Right lobe of liver (tissue), 4 donors: ENCODE results near the gene KIAA1671.

Source experiments
- CTCF ChIP-seq, 4 donors: fragments of 200-600 bp in 3 of 4; fragments of 450-650 bp in 1 of 4; IDR thresholded peaks; one replicate each; pipeline versions ENCODE4 v1.5.1 to v1.8.0; 2016 to 2022; ENCODE audit warnings: antibody characterized with exemption in 4 of 4, mild to moderate bottlenecking in 2 of 4
- POLR2A ChIP-seq: fragments of 450-650 bp; IDR thresholded peaks from one replicate; pipeline ENCODE4 v1.6.1; 2017; ENCODE audit warnings: antibody characterized with exemption, mild to moderate bottlenecking
- donor health status: DM: no; HTN: no; CAD: no.
- donor health status: DM: no; HTN: no; CAD: no.
- donor health status: DM: no; HTN: yes; CAD: no.

DNA sequence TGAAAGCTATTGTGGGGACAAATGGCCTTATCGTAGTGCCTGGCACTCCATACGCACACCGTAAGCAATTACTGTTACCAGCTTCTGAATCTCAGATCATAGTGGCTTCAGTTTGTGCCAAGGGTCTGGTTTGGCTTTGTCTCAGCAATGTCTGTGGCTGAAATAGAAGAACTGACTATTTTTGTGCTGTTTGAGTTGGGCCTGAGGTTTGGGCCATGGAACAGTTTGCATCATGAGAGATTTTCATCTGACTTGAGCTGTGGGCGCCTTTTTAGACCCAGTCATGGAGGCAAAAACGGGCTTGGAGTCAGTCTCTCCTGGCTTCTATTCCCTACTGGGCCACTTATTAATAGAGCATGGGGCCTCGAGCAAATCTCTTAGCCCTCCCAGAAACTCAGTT is 126.1 kb downstream of the KIAA1671 start:
- no peak for TF ChIP-seq CTCF (IDR thresholded peaks at IDR 0.05)
- TF ChIP-seq POLR2A: no peak
